Body of pancreas (tissue), 4 donors: Measurements from ENCODE around the gene KLHL17.

Source experiments
- POLR2A ChIP-seq, 3 donors: fragments of 450-650 bp; IDR thresholded peaks; one replicate each; pipeline ENCODE4 v1.6.1; 2016; ENCODE audit warnings: antibody characterized with exemption in 3 of 3, mild to moderate bottlenecking in 2 of 3
- TF ChIP-seq, protein P1 (sequence below), 7 experiments: fragments of 450-650 bp in 4 of 7; fragments of 200-600 bp in 3 of 7; sonication (generic) in 3 of 7; IDR thresholded peaks; one replicate each; pipeline ENCODE4 v1.5.1; 2016 to 2019; ENCODE audit warnings: antibody characterized with exemption in 7 of 7

DNA sequence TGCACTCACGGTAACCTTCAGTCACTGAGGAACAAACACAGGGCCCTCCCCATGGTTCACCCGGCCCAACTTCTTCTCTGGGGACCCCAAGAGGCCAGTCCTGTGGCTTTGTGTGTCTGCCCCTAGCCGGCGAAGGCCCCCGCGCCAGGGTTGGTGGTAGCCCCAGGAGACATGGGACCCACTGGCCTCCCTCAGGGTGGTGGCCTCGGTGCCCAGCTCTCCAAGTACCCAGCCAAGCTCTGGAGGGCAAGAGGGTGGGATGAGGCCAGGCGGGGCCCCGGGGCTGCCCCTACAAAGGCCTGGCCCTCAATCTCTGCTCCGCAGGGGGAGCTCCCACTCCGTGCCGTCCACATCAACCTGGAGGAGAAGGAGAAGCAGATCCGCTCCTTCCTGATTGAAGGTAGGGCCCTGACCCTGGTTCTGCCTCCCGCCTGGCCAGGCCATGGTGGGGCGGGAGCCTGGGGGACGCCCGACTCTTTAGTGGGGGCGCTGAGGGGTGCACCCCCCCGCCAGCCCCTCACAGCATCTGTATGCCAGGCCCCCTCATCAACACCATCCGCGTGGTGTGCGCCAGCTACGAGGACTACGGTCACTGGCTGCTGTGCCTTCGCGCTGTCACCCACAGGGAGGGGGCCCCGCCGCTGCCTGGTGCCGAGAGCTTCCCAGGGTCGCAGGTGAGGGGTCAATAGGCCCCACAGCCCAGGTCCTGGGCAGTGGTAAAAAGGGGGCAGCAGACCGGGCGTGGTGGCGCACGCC, 11.5 kb downstream of the KLHL17 start:
- TF ChIP-seq, protein P1, sequence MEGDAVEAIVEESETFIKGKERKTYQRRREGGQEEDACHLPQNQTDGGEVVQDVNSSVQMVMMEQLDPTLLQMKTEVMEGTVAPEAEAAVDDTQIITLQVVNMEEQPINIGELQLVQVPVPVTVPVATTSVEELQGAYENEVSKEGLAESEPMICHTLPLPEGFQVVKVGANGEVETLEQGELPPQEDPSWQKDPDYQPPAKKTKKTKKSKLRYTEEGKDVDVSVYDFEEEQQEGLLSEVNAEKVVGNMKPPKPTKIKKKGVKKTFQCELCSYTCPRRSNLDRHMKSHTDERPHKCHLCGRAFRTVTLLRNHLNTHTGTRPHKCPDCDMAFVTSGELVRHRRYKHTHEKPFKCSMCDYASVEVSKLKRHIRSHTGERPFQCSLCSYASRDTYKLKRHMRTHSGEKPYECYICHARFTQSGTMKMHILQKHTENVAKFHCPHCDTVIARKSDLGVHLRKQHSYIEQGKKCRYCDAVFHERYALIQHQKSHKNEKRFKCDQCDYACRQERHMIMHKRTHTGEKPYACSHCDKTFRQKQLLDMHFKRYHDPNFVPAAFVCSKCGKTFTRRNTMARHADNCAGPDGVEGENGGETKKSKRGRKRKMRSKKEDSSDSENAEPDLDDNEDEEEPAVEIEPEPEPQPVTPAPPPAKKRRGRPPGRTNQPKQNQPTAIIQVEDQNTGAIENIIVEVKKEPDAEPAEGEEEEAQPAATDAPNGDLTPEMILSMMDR (IDR thresholded peaks at IDR 0.05) = no peak
- no peak for TF ChIP-seq POLR2A (IDR thresholded peaks at IDR 0.05)
